ENCODE data around the gene MYO1D.
"Not testable (repeated sequence)": the region's sequence is repeated elsewhere in the genome, so short reads cannot be mapped to it uniquely, and the experiment has no call there.

Gene MYO1D

GRCh38 chr17:32529604-32530003 lies 347.3 kb downstream of the MYO1D start:
- DNase-seq: no peak
- Histone ChIP-seq H3K27ac (peak overlapping the region; percentile 39; the same call in 1 of the 2 replicates), H3K36me3 (no peaks in the 10 kb centered on the region), H3K4me3 (ENCODE audit: low read depth, low read length) (no peak overlapping the region), H3K9me3 (ENCODE audit: severe bottlenecking) (no peaks in the 10 kb centered on the region), H3K27me3 (ENCODE audit: insufficient read depth, low read depth, severe bottlenecking) (no peaks in the 10 kb centered on the region)
- TF ChIP-seq CTCF (IDR thresholded peaks at IDR 0.05; ENCODE audit: low read depth, low read length): no peak

GRCh38 chr17:32528825-32529224 lies 348.1 kb downstream of the MYO1D start:
- Histone ChIP-seq H3K4me3 (ENCODE audit: low read depth, low read length) (no peak overlapping the region), H3K27me3 (ENCODE audit: insufficient read depth, low read depth, severe bottlenecking) (no peaks in the 10 kb centered on the region), H3K36me3 (no peaks in the 10 kb centered on the region), H3K27ac (peak overlapping the region; percentile 39), H3K9me3 (ENCODE audit: severe bottlenecking) (no peaks in the 10 kb centered on the region)
- no peak for TF ChIP-seq CTCF (IDR thresholded peaks at IDR 0.05; ENCODE audit: low read depth, low read length)
- no peak for DNase-seq

GRCh38 chr17:32527146-32527545 lies 349.8 kb downstream of the MYO1D start:
- no peak for DNase-seq
- Histone ChIP-seq H3K4me3 (ENCODE audit: low read depth, low read length) (no peak overlapping the region), H3K27me3 (ENCODE audit: insufficient read depth, low read depth, severe bottlenecking) (no peaks in the 10 kb centered on the region), H3K9me3 (ENCODE audit: severe bottlenecking) (no peaks in the 10 kb centered on the region), H3K36me3 (no peaks in the 10 kb centered on the region), H3K27ac (no peak overlapping the region)
- no peak for TF ChIP-seq CTCF (IDR thresholded peaks at IDR 0.05; ENCODE audit: low read depth, low read length)

- Histone ChIP-seq H3K4me3 (ENCODE audit: low read depth, low read length) (no peak overlapping the region), H3K36me3 (no peaks in the 10 kb centered on the region), H3K27ac (peak overlapping the region; percentile 40), H3K27me3 (ENCODE audit: insufficient read depth, low read depth, severe bottlenecking) (no peaks in the 10 kb centered on the region), H3K9me3 (ENCODE audit: severe bottlenecking) (no peaks in the 10 kb centered on the region)
- no peak for TF ChIP-seq CTCF (IDR thresholded peaks at IDR 0.05; ENCODE audit: low read depth, low read length)
- DNase-seq: no peak
These were observed 351.8 kb downstream of the MYO1D start for GRCh38 chr17:32525122-32525521.

- DNase-seq; H3K4me3 ChIP-seq (ENCODE audit: low read depth, low read length); H3K36me3 ChIP-seq; H3K9me3 ChIP-seq (ENCODE audit: severe bottlenecking); H3K27me3 ChIP-seq (ENCODE audit: insufficient read depth, low read depth, severe bottlenecking): not testable (repeated sequence)
- H3K27ac ChIP-seq: peak overlapping the region; percentile 13
These were observed 352.4 kb downstream of the MYO1D start for GRCh38 chr17:32524553-32524880.

GRCh38 chr17:32523827-32524552 lies 352.9 kb downstream of the MYO1D start:
- Histone ChIP-seq H3K4me3 (ENCODE audit: low read depth, low read length) (no peak overlapping the region), H3K36me3 (no peaks in the 10 kb centered on the region), H3K27me3 (ENCODE audit: insufficient read depth, low read depth, severe bottlenecking) (no peaks in the 10 kb centered on the region), H3K27ac (no peak overlapping the region), H3K9me3 (ENCODE audit: severe bottlenecking) (no peaks in the 10 kb centered on the region)
- no peak for DNase-seq
- TF ChIP-seq CTCF (IDR thresholded peaks at IDR 0.05; ENCODE audit: low read depth, low read length): no peak

Measured in WERI-Rb-1 (cell line).